HepG2 (cell line): Measurements from ENCODE around the gene NDRG3. TPM values are rescaled to one million over a fixed set of nuclear protein-coding genes. Genes with fewer than 3 reads are reported as not detected.

Experiments used
- ARNT ChIP-seq: fragments of 450-650 bp; IDR thresholded peaks from 2 replicates; pipeline ENCODE4 v1.6.1; 2017
- ATF6 ChIP-seq: sonication (generic); formaldehyde crosslinking; conservative IDR thresholded peaks from 2 replicates; pipeline ENCODE4 v1.4.0; 2020; ENCODE audit warnings: missing genetic modification reagents
- ATF7 ChIP-seq, 2 experiments: fragments of 450-650 bp in 1 of 2; sonication (generic) in 1 of 2; formaldehyde crosslinking in 1 of 2; IDR thresholded peaks; 2 replicates each; pipeline versions ENCODE4 v1.4.0 to v1.6.1; 2016 to 2020; ENCODE audit warnings: antibody characterized with exemption in 1 of 2, mild to moderate bottlenecking in 1 of 2, missing genetic modification reagents in 1 of 2
- GZF1 ChIP-seq: sonication (generic); formaldehyde crosslinking; IDR thresholded peaks from 2 replicates; pipeline ENCODE4 v1.5.1; 2020; ENCODE audit warnings: mild to moderate bottlenecking, missing genetic modification reagents
- IRX3 ChIP-seq: sonication (generic); formaldehyde crosslinking; IDR thresholded peaks from 2 replicates; pipeline ENCODE4 v1.8.1; 2023; ENCODE audit warnings: mild to moderate bottlenecking, low read depth, missing genetic modification reagents, borderline replicate concordance
- JUNB ChIP-seq: sonication (generic); formaldehyde crosslinking; IDR thresholded peaks from 2 replicates; pipeline ENCODE4 v1.8.0; 2022; ENCODE audit warnings: missing genetic modification reagents, mild to moderate bottlenecking, borderline replicate concordance
- KDM6A ChIP-seq: IDR thresholded peaks from 2 replicates; pipeline ENCODE4 v1.6.1; 2016; ENCODE audit warnings: low read depth
- KMT2A ChIP-seq: sonication (generic); formaldehyde crosslinking; IDR thresholded peaks from 2 replicates; pipeline ENCODE4 v1.4.0; 2020; ENCODE audit warnings: missing genetic modification reagents
- LRRFIP1 ChIP-seq: sonication (generic); formaldehyde crosslinking; conservative IDR thresholded peaks from 2 replicates; pipeline ENCODE4 v1.4.0; 2020; ENCODE audit warnings: missing genetic modification reagents
- MBD4 ChIP-seq: IDR thresholded peaks from 2 replicates; pipeline ENCODE4 v1.6.1; 2012; ENCODE audit warnings: low read length, inconsistent platforms, borderline replicate concordance
- PBX2 ChIP-seq: IDR thresholded peaks from 2 replicates; pipeline ENCODE4 v1.6.1; 2016; ENCODE audit warnings: control low read depth
- RFX3 ChIP-seq: IDR thresholded peaks from 2 replicates; pipeline ENCODE4 v1.6.1; 2016; ENCODE audit warnings: missing biosample characterization, missing genetic modification reagents
- SMAD1 ChIP-seq: sonication (generic); formaldehyde crosslinking; IDR thresholded peaks from 2 replicates; pipeline ENCODE4 v1.4.0; 2020; ENCODE audit warnings: missing genetic modification reagents, low read depth, mild to moderate bottlenecking, borderline replicate concordance
- SRY ChIP-seq: sonication (generic); formaldehyde crosslinking; IDR thresholded peaks from 2 replicates; pipeline ENCODE4 v1.8.0; 2022; ENCODE audit warnings: mild to moderate bottlenecking, missing genetic modification reagents
- TAF1 ChIP-seq: sonication (generic); formaldehyde crosslinking; IDR thresholded peaks from 2 replicates; pipeline ENCODE4 v1.4.0; 2020; ENCODE audit warnings: missing genetic modification reagents
- TCF7 ChIP-seq: sonication (generic); IDR thresholded peaks from 2 replicates; pipeline ENCODE4 v1.6.1; 2016; ENCODE audit warnings: antibody characterized with exemption, low read depth
- ZBTB25 ChIP-seq: IDR thresholded peaks from 2 replicates; pipeline ENCODE4 v1.6.1; 2018; ENCODE audit warnings: missing genetic modification reagents
- ZFP36L1 ChIP-seq: sonication (generic); formaldehyde crosslinking; IDR thresholded peaks from 2 replicates; pipeline ENCODE4 v1.8.0; 2022; ENCODE audit warnings: mild to moderate bottlenecking, missing genetic modification reagents, moderate library complexity
- ZNF230 ChIP-seq: sonication (generic); formaldehyde crosslinking; IDR thresholded peaks from 2 replicates; pipeline ENCODE4 v1.4.0; 2020; ENCODE audit warnings: mild to moderate bottlenecking, missing genetic modification reagents
- ZNF264 ChIP-seq: sonication (generic); formaldehyde crosslinking; IDR thresholded peaks from 2 replicates; pipeline ENCODE4 v1.4.0; 2020; ENCODE audit warnings: missing genetic modification reagents
- ZNF329 ChIP-seq: sonication (generic); formaldehyde crosslinking; IDR thresholded peaks from 2 replicates; pipeline ENCODE4 v1.9.0; 2021; ENCODE audit warnings: low read depth, mild to moderate bottlenecking, missing genetic modification reagents
- ZNF44 ChIP-seq: sonication (generic); formaldehyde crosslinking; IDR thresholded peaks from 2 replicates; pipeline ENCODE4 v1.5.1; 2020; ENCODE audit warnings: mild to moderate bottlenecking, missing genetic modification reagents
- ZNF557 ChIP-seq: sonication (generic); formaldehyde crosslinking; IDR thresholded peaks from 2 replicates; pipeline ENCODE4 v1.4.0; 2020; ENCODE audit warnings: missing genetic modification reagents
- ZNF639 ChIP-seq: conservative IDR thresholded peaks from 2 replicates; pipeline ENCODE4 v1.6.1; 2018; ENCODE audit warnings: missing genetic modification reagents
- polyA plus RNA-seq, 8 experiments: library from polyadenylated mRNA; depleted of rRNA in 3 of 8; stranded (reverse) in 7 of 8; unstranded in 1 of 8; fragments of >200 nt; fragmentation: Illumina TruSeq in 4 of 8; extraction: Trizol in 4 of 8; gene quantifications; 2 replicates each; pipeline versions ENCODE4 v1.2.1 to v1.2.3, GENCODE V29; 2011 to 2016; ENCODE audit warnings: low read depth in 4 of 8, missing spikeins in 1 of 8, mixed read lengths in 1 of 8; ENCODE audit not compliant: insufficient read depth in 1 of 8
- total RNA-seq, 5 experiments: library from RNA; depleted of rRNA; stranded (reverse); fragments of >200 nt; fragmentation: Illumina TruSeq; extraction: Trizol; gene quantifications; 2 replicates each; pipeline ENCODE4 v1.2.3, GENCODE V29; 2016; ENCODE audit warnings: low read depth in 1 of 5

The NDRG3 gene
- total and polyA plus RNA-seq, 2 of the 13 experiments (the other 11 are each of a cell fraction or from before 2014, with no cell fraction given) = 36.0 to 40.5 TPM

GRCh38 chr20:36745234-36745926 is 510 bp downstream of the NDRG3 start (continued):
- TF ChIP-seq PBX2 (CRISPR knock-in tag) (no peak), ZNF44 (peak; percentile 76; the same call in 1 of the 2 replicates), GZF1 (no peak), ZNF230 (CRISPR knock-in tag) (peak; percentile 88; the same call in 1 of the 2 replicates), KDM6A (CRISPR knock-in tag) (no peak), SRY (CRISPR knock-in tag) (peak; percentile 70), RFX3 (CRISPR knock-in tag) (no peak), TAF1 (CRISPR knock-in tag) (no peak; the same call in 1 of the 2 replicates), TCF7 (no peak), ZNF329 (no peak), ATF7 (IDR thresholded peaks at IDR 0.05) (no peak), ATF7 (CRISPR knock-in tag; IDR thresholded peaks at IDR 0.05) (peak; percentile 58; the same call in 1 of the 2 replicates), ZNF639 (CRISPR knock-in tag) (no peak), ZFP36L1 (no peak), KMT2A (CRISPR knock-in tag) (no peak), ZNF264 (CRISPR knock-in tag) (no peak), IRX3 (CRISPR knock-in tag) (peak; percentile 41; the same call in 1 of the 2 replicates), JUNB (CRISPR knock-in tag) (no peak), LRRFIP1 (CRISPR knock-in tag) (no peak), ZNF557 (CRISPR knock-in tag) (no peak), ARNT (no peak), ATF6 (CRISPR knock-in tag) (no peak), MBD4 (no peak), SMAD1 (CRISPR knock-in tag) (no peak; the same call in 1 of the 2 replicates), ZBTB25 (CRISPR knock-in tag) (no peak; the same call in 1 of the 2 replicates)
